ENCODE measurements around the gene SH3RF1. TPM values are rescaled to one million over a fixed set of nuclear protein-coding genes. Genes with fewer than 3 reads are reported as not detected.

SH3RF1 gene
- total RNA-seq, 1 experiment from 2014 or later = 5.8 TPM

GRCh38 chr4:169108303-169108702 is 162.5 kb downstream of the SH3RF1 start:
- no peaks in the 10 kb centered on the region for H3K27me3 ChIP-seq
- no peaks in the 10 kb centered on the region for H3K4me1 ChIP-seq
- H3K4me3 ChIP-seq = no peak overlapping the region
- H3K9me3 ChIP-seq (replicated peaks) = no peaks in the 10 kb centered on the region
- H3K27ac ChIP-seq = no peak overlapping the region
- no peaks in the 10 kb centered on the region for H3K36me3 ChIP-seq
- no peak for DNase-seq

GRCh38 chr4:169107528-169107927 is 163.2 kb downstream of the SH3RF1 start:
- DNase-seq = no peak
- Histone ChIP-seq H3K9me3 (replicated peaks) (no peaks in the 10 kb centered on the region), H3K4me1 (no peaks in the 10 kb centered on the region)

GRCh38 chr4:169106696-169107229 is 164.0 kb downstream of the SH3RF1 start:
- H3K4me3 ChIP-seq = no peak overlapping the region

More at GRCh38 chr4:169107528-169107927, 163.2 kb downstream of the SH3RF1 start:
- no peak overlapping the region for H3K4me3 ChIP-seq
- H3K36me3 ChIP-seq = no peaks in the 10 kb centered on the region
- H3K27ac ChIP-seq = no peak overlapping the region
- no peaks in the 10 kb centered on the region for H3K27me3 ChIP-seq

GRCh38 chr4:169105620-169106019 is 165.1 kb downstream of the SH3RF1 start:
- Histone ChIP-seq H3K27ac (no peak overlapping the region), H3K9me3 (replicated peaks) (no peaks in the 10 kb centered on the region), H3K4me3 (no peak overlapping the region), H3K27me3 (no peaks in the 10 kb centered on the region), H3K4me1 (peaks cover 2% of the 10 kb centered on the region), H3K36me3 (no peaks in the 10 kb centered on the region)
- no peak for DNase-seq

More at GRCh38 chr4:169106696-169107229, 164.0 kb downstream of the SH3RF1 start:
- H3K27me3 ChIP-seq = no peaks in the 10 kb centered on the region
- no peaks in the 10 kb centered on the region for H3K4me1 ChIP-seq
- DNase-seq = no peak
- H3K9me3 ChIP-seq (replicated peaks) = no peaks in the 10 kb centered on the region
- H3K27ac ChIP-seq = no peak overlapping the region
- H3K36me3 ChIP-seq = no peaks in the 10 kb centered on the region

GRCh38 chr4:169103966-169104412 is 166.8 kb downstream of the SH3RF1 start:
- H3K4me3 ChIP-seq = no peak overlapping the region
- peaks cover 13% of the 10 kb centered on the region for H3K4me1 ChIP-seq
- peak in 1 of 2 experiments; percentile 6 for DNase-seq
- H3K27me3 ChIP-seq = no peaks in the 10 kb centered on the region
- H3K36me3 ChIP-seq = no peaks in the 10 kb centered on the region
- no peaks in the 10 kb centered on the region for H3K9me3 ChIP-seq (replicated peaks)
- no peak overlapping the region for H3K27ac ChIP-seq

- no peak overlapping the region for H3K4me3 ChIP-seq
- no peak for DNase-seq
- peaks cover 13% of the 10 kb centered on the region for H3K4me1 ChIP-seq
- H3K27me3 ChIP-seq = no peaks in the 10 kb centered on the region
- no peaks in the 10 kb centered on the region; the same call in 1 of the 2 replicates for H3K9me3 ChIP-seq (replicated peaks)
- H3K36me3 ChIP-seq = 0 out of 2 replicates have a peak, but pooled peaks cover 2% of the 10 kb centered on the region
- no peak overlapping the region for H3K27ac ChIP-seq
Measured at GRCh38 chr4:169102026-169102425, 168.7 kb downstream of the SH3RF1 start.

- Histone ChIP-seq H3K27ac (peak overlapping the region; percentile 19), H3K36me3 (peaks cover 2% of the 10 kb centered on the region; the same call in 1 of the 2 replicates)
Measured at GRCh38 chr4:169100670-169101101, 170.1 kb downstream of the SH3RF1 start.

GRCh38 chr4:169099771-169100180 is 171.0 kb downstream of the SH3RF1 start:
- peak in 1 of 2 experiments; percentile 42 for DNase-seq
- H3K27me3 ChIP-seq = no peaks in the 10 kb centered on the region

More at GRCh38 chr4:169100670-169101101, 170.1 kb downstream of the SH3RF1 start:
- peak; percentile 16 to 51 for DNase-seq
- H3K9me3 ChIP-seq (replicated peaks) = no peaks in the 10 kb centered on the region; the same call in 1 of the 2 replicates
- no peaks in the 10 kb centered on the region for H3K27me3 ChIP-seq
- H3K4me1 ChIP-seq = peaks cover 13% of the 10 kb centered on the region
- H3K4me3 ChIP-seq = no peak overlapping the region

GRCh38 chr4:169098969-169099690 is 171.6 kb downstream of the SH3RF1 start:
- Histone ChIP-seq H3K9me3 (replicated peaks) (no peaks in the 10 kb centered on the region; the same call in 1 of the 2 replicates), H3K27ac (no peak overlapping the region; the same call in 1 of the 2 replicates)

More at GRCh38 chr4:169099771-169100180, 171.0 kb downstream of the SH3RF1 start:
- peaks cover 13% of the 10 kb centered on the region for H3K4me1 ChIP-seq
- peaks cover 2% of the 10 kb centered on the region; the same call in 1 of the 2 replicates for H3K36me3 ChIP-seq
- H3K4me3 ChIP-seq = no peak overlapping the region
- no peaks in the 10 kb centered on the region; the same call in 1 of the 2 replicates for H3K9me3 ChIP-seq (replicated peaks)
- peak overlapping the region; percentile 19; the same call in 1 of the 2 replicates for H3K27ac ChIP-seq

GRCh38 chr4:169098532-169098931 is 172.2 kb downstream of the SH3RF1 start:
- peaks cover 2% of the 10 kb centered on the region; the same call in 1 of the 2 replicates for H3K36me3 ChIP-seq
- no peak overlapping the region for H3K4me3 ChIP-seq
- peaks cover 13% of the 10 kb centered on the region for H3K4me1 ChIP-seq
- no peaks in the 10 kb centered on the region for H3K27me3 ChIP-seq
- H3K27ac ChIP-seq = no peak overlapping the region
- no peak for DNase-seq
- no peaks in the 10 kb centered on the region; the same call in 1 of the 2 replicates for H3K9me3 ChIP-seq (replicated peaks)

More at GRCh38 chr4:169098969-169099690, 171.6 kb downstream of the SH3RF1 start:
- H3K4me1 ChIP-seq = peaks cover 13% of the 10 kb centered on the region
- no peaks in the 10 kb centered on the region for H3K27me3 ChIP-seq
- no peak overlapping the region for H3K4me3 ChIP-seq
- no peak for DNase-seq
- peaks cover 2% of the 10 kb centered on the region; the same call in 1 of the 2 replicates for H3K36me3 ChIP-seq

- H3K4me3 ChIP-seq = no peak overlapping the region
- H3K36me3 ChIP-seq = peaks cover 2% of the 10 kb centered on the region; the same call in 1 of the 2 replicates
- H3K4me1 ChIP-seq = peaks cover 13% of the 10 kb centered on the region
- no peak overlapping the region for H3K27ac ChIP-seq
- no peak for DNase-seq
- no peaks in the 10 kb centered on the region for H3K27me3 ChIP-seq
- no peaks in the 10 kb centered on the region; the same call in 1 of the 2 replicates for H3K9me3 ChIP-seq (replicated peaks)
Measured at GRCh38 chr4:169098054-169098497, 172.7 kb downstream of the SH3RF1 start.

- no peaks in the 10 kb centered on the region for H3K27me3 ChIP-seq
- no peak overlapping the region for H3K27ac ChIP-seq
- peaks cover 2% of the 10 kb centered on the region; the same call in 1 of the 2 replicates for H3K36me3 ChIP-seq
- DNase-seq = no peak
- H3K4me3 ChIP-seq = no peak overlapping the region
- peaks cover 13% of the 10 kb centered on the region for H3K4me1 ChIP-seq
- no peaks in the 10 kb centered on the region; the same call in 1 of the 2 replicates for H3K9me3 ChIP-seq (replicated peaks)
Measured at GRCh38 chr4:169096221-169096620, 174.5 kb downstream of the SH3RF1 start.

- Histone ChIP-seq H3K36me3 (peaks cover 2% of the 10 kb centered on the region; the same call in 1 of the 2 replicates), H3K4me1 (peaks cover 2% of the 10 kb centered on the region), H3K4me3 (no peak overlapping the region), H3K27me3 (no peaks in the 10 kb centered on the region), H3K27ac (no peak overlapping the region), H3K9me3 (replicated peaks) (no peaks in the 10 kb centered on the region; the same call in 1 of the 2 replicates)
- no peak for DNase-seq
Measured at GRCh38 chr4:169094656-169095231, 176.0 kb downstream of the SH3RF1 start.

- Histone ChIP-seq H3K4me1 (no peaks in the 10 kb centered on the region), H3K27ac (no peak overlapping the region), H3K27me3 (no peaks in the 10 kb centered on the region), H3K9me3 (replicated peaks) (no peaks in the 10 kb centered on the region; the same call in 1 of the 2 replicates), H3K36me3 (no peaks in the 10 kb centered on the region; the same call in 1 of the 2 replicates), H3K4me3 (no peak overlapping the region)
- DNase-seq = no peak
Measured at GRCh38 chr4:169092889-169093522, 177.8 kb downstream of the SH3RF1 start.
